HG03039 (cell line): ENCODE results near the gene SLC30A1.

Experiments used
- ATAC-seq: cut with Tn5 transposase; IDR thresholded peaks from one replicate; pipeline ENCODE4 v1.9.1; 2021; ENCODE audit warnings: mild to moderate bottlenecking, moderate library complexity; ENCODE audit not compliant: unreplicated experiment

Gene SLC30A1

DNA sequence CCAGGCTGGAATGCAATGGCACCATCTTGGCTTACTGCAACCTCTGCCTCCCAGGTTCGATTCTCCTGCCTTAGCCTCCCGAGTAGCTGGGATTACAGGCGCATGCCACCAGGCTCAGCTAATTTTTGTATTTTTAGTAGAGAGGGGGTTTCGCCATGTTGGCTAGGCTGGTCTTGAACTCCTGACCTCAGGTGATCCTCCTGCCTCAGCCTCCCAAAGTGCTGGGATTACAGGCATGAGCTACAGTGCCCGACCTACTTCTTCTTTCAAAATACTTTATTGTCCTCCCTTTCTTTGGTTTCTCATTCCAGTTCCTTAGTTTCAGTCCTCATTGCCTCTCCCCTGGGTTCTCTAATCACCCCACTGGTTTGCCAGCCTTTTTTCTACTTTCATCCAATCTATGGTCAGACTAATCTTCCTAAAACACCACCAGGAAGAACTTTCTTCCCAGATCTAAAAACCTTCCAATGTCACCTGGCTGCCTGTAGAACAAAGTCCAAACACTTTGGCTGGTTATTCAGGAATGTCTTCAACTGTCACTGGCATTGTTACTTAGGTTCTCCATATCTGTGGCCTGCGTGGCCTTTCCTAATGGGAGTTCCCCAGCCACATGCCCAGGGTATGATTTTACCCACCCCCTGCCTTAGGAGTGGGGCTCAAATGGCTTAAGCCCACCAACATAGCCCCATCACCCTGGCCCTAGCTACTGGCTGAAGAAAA, 29.0 kb upstream of the SLC30A1 start:
- no peak for ATAC-seq

DNA sequence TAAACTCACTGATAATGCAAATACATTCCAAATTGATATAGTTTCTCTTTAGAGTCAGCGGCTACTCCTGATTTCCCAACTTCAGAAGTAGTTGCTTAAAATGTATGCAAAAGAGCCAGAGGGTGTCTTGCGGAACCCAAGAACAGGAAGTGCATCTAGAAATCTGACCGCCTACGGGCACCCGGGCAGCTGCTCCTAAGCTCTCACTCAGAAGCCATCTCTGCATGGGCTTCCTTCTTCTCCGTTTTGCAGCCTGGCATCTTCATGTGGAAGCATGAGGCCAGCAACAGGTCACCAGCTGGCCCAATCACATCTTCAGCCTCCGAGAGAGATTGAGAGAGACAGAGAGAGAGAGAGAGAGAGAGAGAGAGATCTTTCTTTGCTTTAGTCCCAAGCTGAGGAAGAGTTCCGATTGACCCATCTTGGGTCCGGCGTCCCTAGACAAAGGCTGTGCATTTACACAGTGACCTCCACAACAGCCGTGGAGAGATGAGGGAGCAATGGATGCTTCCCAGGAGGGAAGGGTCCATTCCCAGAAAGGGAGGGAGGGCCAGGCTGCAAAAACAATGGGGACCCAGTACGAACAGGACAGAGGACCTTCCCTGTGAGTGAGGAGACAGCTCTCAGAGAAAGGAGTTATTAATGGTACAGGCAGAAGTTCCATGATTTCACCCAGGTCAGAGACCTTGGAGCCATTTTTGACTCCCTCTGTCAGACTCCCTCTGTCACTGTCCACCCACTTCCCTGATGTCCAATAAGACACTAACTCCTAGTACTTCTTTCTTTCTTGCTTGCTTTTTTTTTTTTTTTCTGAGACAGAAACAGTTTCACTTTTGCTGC, 28.2 kb upstream of the SLC30A1 start:
- ATAC-seq = peak; percentile 84

DNA sequence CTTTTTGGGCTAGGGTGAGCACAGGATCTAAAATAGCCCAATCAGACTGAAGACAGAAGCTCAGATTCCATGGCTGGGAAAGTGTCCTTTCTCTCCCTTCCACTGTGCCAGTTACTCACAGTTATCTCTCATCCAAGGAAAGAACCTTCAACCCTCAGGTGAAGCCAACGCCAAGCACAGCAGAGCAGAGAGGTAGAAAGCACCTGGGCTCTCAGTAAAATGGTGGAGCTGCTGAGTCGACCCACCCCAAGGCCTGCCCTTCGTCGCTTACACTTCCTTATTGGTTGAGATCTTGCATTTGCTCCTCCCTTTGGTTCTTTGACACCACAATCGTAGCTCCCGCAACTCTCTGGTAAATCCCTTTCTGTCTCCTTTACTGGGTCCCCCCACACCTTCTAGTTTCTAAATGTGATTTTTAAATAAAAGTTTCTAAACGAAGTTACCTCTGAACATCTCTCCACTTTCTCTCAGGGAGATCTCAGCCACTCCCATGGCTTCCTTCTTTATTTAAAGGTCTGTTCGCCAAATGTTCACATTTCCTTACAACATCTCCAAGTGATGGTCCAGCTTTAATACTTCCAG, 27.5 kb upstream of the SLC30A1 start:
- peak; percentile 74 for ATAC-seq

GRCh38 chr1:211605603-211606331, 26.8 kb upstream of the SLC30A1 start:
- no peak for ATAC-seq

GRCh38 chr1:211605034-211605433, 26.1 kb upstream of the SLC30A1 start:
- ATAC-seq = no peak

GRCh38 chr1:211604548-211604947, 25.6 kb upstream of the SLC30A1 start:
- no peak for ATAC-seq

GRCh38 chr1:211603713-211604112, 24.8 kb upstream of the SLC30A1 start:
- ATAC-seq = no peak

DNA sequence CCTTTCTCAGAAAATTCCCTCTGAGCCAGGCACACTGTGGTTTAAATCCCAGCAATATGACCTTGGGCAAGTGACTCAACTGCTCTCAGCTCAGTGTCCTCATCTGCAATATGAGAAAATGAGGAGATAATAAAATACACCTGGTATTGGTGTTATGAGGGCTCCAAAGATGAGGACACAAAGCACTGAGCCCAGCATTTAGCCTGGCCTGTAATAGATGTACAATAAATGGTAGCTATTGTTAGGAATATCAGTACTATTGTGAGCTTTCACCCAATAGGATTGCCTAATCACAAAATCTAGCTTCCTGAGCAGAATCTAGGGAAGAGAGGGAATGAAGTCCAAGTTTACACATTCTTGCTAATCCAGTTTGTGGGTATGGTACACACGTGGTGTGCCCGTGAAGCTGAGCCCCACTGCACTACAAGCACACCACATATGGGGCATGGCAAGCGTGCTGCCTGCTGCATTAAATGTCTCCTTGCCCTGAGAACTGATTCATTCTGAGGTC, 24.3 kb upstream of the SLC30A1 start:
- ATAC-seq = no peak

DNA sequence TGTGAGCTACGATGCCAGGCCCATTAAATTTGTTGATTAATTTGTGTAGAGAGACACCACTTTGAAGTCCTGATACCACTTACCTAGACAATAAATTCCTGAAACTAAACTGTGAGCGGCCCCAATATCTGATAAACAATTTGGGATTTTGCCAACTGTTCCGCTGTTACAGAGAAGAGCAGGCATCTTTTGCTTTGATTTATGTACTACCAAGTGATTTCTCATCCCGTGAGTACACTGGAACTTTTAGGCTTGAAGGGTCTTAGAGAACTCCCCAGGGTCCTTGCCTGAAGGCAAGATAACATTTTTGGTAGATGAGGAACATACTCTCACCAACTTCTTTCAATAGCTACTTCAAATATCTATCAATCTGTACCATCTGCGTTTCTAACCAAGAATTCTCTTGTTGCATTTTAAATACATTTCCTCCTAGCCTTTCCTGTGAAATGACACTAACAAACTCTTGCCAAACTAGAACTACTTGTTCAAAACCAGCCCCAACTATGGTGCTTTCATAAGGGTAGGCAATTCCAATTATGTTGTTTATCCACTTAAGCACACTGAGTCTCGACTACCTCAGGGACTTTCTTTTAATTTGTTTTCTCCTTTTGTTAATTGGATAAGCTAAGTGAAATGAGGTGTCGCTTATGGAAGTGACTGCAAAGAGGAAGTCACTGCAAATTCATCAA, 23.2 kb upstream of the SLC30A1 start:
- no peak for ATAC-seq

DNA sequence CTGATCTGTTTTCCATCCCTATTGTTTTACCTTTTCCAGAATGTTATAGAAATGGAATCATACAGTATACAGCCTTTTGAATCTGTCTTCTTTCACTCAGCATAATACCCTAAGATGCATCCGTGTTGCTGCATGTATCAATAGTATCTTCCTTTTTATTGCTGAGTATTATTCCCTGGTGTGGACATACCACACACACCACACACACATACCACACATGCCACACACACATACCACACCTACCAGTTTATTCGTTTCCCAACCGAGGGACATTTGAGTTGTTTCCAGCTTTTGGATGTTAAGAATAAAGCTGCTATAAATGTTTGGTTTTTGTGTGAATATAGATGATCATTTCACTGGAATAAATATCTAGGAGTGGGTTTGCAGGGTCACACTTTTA, 22.2 kb upstream of the SLC30A1 start:
- no peak for ATAC-seq

GRCh38 chr1:211599250-211599649, 20.3 kb upstream of the SLC30A1 start:
- no peak for ATAC-seq

DNA sequence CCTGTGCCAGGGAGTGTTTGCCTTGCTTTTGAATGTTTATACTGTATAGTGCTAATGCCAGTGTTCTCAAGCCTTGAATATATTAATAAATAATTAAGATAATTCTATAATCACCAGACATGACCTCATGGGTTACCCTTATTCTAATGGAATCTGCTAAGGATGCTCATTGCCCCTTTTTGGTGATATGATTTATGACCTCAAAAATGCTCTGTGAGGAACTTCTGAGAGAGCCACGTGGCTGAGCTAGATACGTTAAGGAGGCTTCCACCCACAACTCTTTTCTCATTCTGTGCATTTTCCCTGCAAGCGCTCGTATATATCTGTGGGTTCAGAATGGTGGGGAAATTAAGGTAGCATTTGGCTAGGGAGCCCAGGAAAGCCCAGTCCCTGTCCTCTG, 19.6 kb upstream of the SLC30A1 start:
- ATAC-seq = no peak

- no peak for ATAC-seq
Measured at GRCh38 chr1:211596418-211597181, 17.6 kb upstream of the SLC30A1 start.

GRCh38 chr1:211595419-211595818, 16.5 kb upstream of the SLC30A1 start:
- no peak for ATAC-seq

DNA sequence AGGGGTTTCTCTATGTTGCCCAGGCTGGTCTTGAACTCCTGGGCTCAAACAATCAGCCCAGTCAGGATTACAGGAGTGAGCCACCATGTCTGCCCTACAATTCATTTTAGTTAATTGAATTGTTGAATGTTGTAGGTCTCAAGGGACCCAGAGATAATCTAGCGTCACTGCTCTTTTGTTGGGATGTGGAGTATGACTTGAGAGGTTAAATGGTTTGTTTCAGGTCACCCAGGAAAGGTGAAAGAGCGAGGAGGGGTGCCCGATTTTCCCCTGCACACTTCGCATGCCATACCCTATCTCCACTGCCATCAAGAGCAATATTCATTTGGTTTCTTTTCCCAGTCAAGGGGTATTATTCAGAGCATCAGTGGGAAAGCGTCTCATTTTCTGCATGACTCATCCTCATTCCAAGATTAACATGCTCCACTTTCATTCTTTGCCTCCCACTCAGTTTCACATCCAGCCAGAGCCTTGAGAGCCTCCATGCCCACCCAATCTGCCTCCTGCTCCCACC, 13.1 kb upstream of the SLC30A1 start:
- ATAC-seq = no peak

- no peak for ATAC-seq
Measured at GRCh38 chr1:211589782-211590721, 11.1 kb upstream of the SLC30A1 start.

DNA sequence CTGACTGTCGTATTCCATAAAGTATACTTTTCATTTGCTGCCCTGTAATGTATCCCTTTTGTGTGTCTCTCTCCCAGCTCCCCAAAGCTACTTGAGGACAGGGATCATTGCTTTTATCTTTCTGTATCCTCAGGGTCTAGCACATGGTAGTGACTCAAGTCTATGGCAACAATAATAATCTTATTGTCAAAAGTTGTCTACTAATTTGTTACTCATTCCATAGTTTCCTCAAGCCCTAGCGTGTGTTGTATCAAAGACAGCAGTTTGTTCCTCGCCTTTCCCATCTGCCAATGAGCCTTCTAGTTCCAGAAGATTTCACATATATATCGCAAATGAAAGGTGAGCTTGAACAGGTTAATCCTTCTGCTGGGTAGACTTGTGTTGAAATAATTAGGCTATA, 9.8 kb upstream of the SLC30A1 start:
- no peak for ATAC-seq

DNA sequence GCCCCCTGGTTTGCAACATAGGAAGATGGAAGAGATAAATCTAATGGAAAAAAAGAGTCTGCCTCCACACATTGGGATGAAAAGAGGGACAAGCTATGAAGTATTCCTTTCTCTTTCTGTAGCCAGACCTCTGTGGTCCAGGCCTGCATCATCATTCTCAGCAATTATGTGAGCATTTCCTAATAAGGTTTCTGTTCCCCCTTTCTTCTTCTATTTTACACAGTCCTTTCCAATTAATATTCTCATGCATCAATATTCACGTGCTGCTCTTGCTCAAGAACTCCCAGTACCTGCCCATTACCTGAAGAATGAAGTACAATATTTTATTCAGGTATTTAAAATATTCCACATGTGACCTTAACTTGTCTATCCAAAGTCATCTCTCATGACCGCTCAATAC, 8.2 kb upstream of the SLC30A1 start:
- no peak for ATAC-seq
